Breast epithelium (tissue), 4 donors: ENCODE results near the gene EIF4G3. TPM values are rescaled to one million over a fixed set of nuclear protein-coding genes. Genes with fewer than 3 reads are reported as not detected.
"Not testable (repeated sequence)": the region's sequence is repeated elsewhere in the genome, so short reads cannot be mapped to it uniquely, and the experiment has no call there.

Experiments used
- DNase-seq, 2 donors: peaks; one replicate each; pipeline ENCODE4 v3.0.0-alpha.2; 2019; ENCODE audit warnings: low spot score in 2 of 2
- H3K27ac ChIP-seq, 2 donors: fragments of 200-600 bp; sonication (generic) in 1 of 2; one replicate each; pipeline ENCODE4 v1.5.1; 2016 to 2019; ENCODE audit warnings: mild to moderate bottlenecking in 1 of 2
- H3K27me3 ChIP-seq, 2 donors: fragments of 200-600 bp; sonication (generic) in 1 of 2; one replicate each; pipeline versions ENCODE4 v1.5.1 to v1.6.0; 2017 to 2019; ENCODE audit warnings: control low read depth in 1 of 2, mild to moderate bottlenecking in 1 of 2
- H3K36me3 ChIP-seq: fragments of 200-600 bp; one replicate; pipeline ENCODE4 v1.5.1; 2019
- H3K4me1 ChIP-seq, 2 donors: fragments of 200-600 bp; sonication (generic); one replicate each; pipeline ENCODE4 v1.5.1; 2016 to 2019; ENCODE audit warnings: control low read depth in 1 of 2
- H3K4me3 ChIP-seq, 3 donors: fragments of 200-600 bp; sonication (generic); 1 replicate in 2 of 3; 2 replicates in 1 of 3; pipeline ENCODE4 v1.5.1; 2016 to 2019; ENCODE audit warnings: mild to moderate bottlenecking in 3 of 3, moderate library complexity in 2 of 3
- H3K9me3 ChIP-seq, 2 donors: fragments of 200-600 bp; sonication (generic) in 1 of 2; one replicate each; pipeline ENCODE4 v1.5.1; 2016 to 2019; ENCODE audit warnings: control low read depth in 1 of 2
- CTCF ChIP-seq, 3 donors: fragments of 450-650 bp; IDR thresholded peaks; one replicate each; pipeline ENCODE4 v1.5.1; 2016 to 2017; ENCODE audit warnings: antibody characterized with exemption in 3 of 3, mild to moderate bottlenecking in 3 of 3, moderate library complexity in 3 of 3
- POLR2A ChIP-seq: fragments of 450-650 bp; IDR thresholded peaks from one replicate; pipeline ENCODE4 v1.6.1; 2016; ENCODE audit warnings: antibody characterized with exemption, mild to moderate bottlenecking, moderate library complexity
- POLR2AphosphoS5 ChIP-seq, 3 donors: sonication (generic); formaldehyde crosslinking; IDR thresholded peaks; one replicate each; pipeline ENCODE4 v1.6.1; 2017; ENCODE audit warnings: antibody characterized with exemption in 3 of 3
- intact Hi-C: fragments of 100-400 bp; cut with DNase I; formaldehyde crosslinking; loops from one replicate; pipeline ENCODE4 v1.15.1; 2023; ENCODE audit warnings: low total_unique reads
- total RNA-seq, 3 donors: library from RNA; depleted of rRNA; stranded (reverse); fragments of >200 nt; gene quantifications; one replicate each; pipeline ENCODE4 v1.1.0, GENCODE V29; 2016

Gene EIF4G3
- total RNA-seq, 3 donors from 2014 or later = 37.8 to 52.4 (median 50.8) TPM

GRCh38 chr1:21099034-21099868, 77.4 kb downstream of the EIF4G3 start:
- TF ChIP-seq CTCF (IDR thresholded peaks at IDR 0.05) = no peak
- TF ChIP-seq POLR2AphosphoS5 (IDR thresholded peaks at IDR 0.05) = no peak
- no peak for TF ChIP-seq POLR2A
- H3K4me3 ChIP-seq = no peak overlapping the region
- H3K36me3 ChIP-seq = no peaks in the 10 kb centered on the region
- no peak overlapping the region for H3K27ac ChIP-seq
- no peaks in the 10 kb centered on the region for H3K9me3 ChIP-seq
- no peaks in the 10 kb centered on the region for H3K4me1 ChIP-seq
- no peak for DNase-seq
- H3K27me3 ChIP-seq = no peaks in the 10 kb centered on the region
- intact Hi-C loops = no loop called here

DNA sequence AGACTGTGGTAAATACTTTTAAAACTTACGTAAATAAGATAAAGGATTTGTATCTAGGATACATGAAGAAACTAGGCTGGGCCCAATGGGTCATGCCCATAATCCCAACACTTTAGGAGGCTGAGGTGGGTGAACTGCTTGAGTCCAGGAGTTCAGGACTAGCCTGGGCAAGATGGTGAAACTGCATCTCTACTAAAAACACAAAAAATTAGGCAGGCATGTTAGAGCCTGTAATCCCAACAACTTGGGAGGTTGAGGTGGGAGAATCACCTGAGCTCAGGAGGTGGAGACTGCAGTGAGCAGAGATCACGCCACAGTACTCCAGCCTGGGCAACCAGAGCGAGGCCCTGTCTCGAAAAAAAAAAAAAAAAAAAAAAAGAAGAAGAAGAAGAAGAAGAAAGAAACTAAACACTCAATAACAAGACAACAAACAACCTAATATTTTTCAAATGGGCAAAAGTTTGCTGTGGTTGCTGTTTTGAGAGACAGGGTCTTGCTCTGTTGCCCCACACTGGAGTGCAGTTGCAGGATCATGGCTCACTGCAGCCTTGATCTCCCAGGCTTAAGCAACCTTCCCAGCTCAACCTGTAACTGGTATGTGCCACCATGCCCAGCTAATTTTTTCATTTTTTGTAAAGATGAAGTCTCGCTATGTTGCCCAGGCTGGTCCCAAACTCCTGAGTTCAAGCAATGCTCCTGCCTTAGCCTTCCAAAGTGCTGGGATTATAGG, 78.3 kb downstream of the EIF4G3 start:
- intact Hi-C loops = no loop called here
- DNase-seq = no peak
- TF ChIP-seq POLR2AphosphoS5 (IDR thresholded peaks at IDR 0.05) = no peak
- TF ChIP-seq CTCF (IDR thresholded peaks at IDR 0.05) = no peak
- TF ChIP-seq POLR2A = no peak

GRCh38 chr1:21097729-21098128, 79.0 kb downstream of the EIF4G3 start:
- no peaks in the 10 kb centered on the region for H3K36me3 ChIP-seq
- H3K27me3 ChIP-seq = no peaks in the 10 kb centered on the region
- H3K4me1 ChIP-seq = no peaks in the 10 kb centered on the region
- DNase-seq = no peak
- H3K4me3 ChIP-seq = no peak overlapping the region
- no peaks in the 10 kb centered on the region for H3K9me3 ChIP-seq
- TF ChIP-seq POLR2AphosphoS5 (IDR thresholded peaks at IDR 0.05) (no peak), POLR2A (no peak), CTCF (IDR thresholded peaks at IDR 0.05) (no peak)
- H3K27ac ChIP-seq = no peak overlapping the region
- intact Hi-C loops = no loop called here

More for the DNA sequence above, 78.3 kb downstream of the EIF4G3 start:
- no peaks in the 10 kb centered on the region for H3K36me3 ChIP-seq
- H3K27ac ChIP-seq = no peak overlapping the region
- no peaks in the 10 kb centered on the region for H3K27me3 ChIP-seq
- H3K9me3 ChIP-seq = no peaks in the 10 kb centered on the region
- no peaks in the 10 kb centered on the region for H3K4me1 ChIP-seq
- H3K4me3 ChIP-seq = no peak overlapping the region

- H3K4me1 ChIP-seq = no peaks in the 10 kb centered on the region
- H3K27ac ChIP-seq = no peak overlapping the region
- intact Hi-C loops = no loop called here
- H3K27me3 ChIP-seq = no peaks in the 10 kb centered on the region
- H3K36me3 ChIP-seq = no peaks in the 10 kb centered on the region
- no peaks in the 10 kb centered on the region for H3K9me3 ChIP-seq
- no peak overlapping the region for H3K4me3 ChIP-seq
- no peak for DNase-seq
- TF ChIP-seq POLR2AphosphoS5 (IDR thresholded peaks at IDR 0.05) = no peak
- TF ChIP-seq CTCF (IDR thresholded peaks at IDR 0.05) = no peak
- no peak for TF ChIP-seq POLR2A
Observed at GRCh38 chr1:21095976-21096375, 80.7 kb downstream of the EIF4G3 start.

- H3K4me3 ChIP-seq, H3K27ac ChIP-seq, H3K4me1 ChIP-seq, H3K27me3 ChIP-seq, DNase-seq, H3K36me3 ChIP-seq, H3K9me3 ChIP-seq, intact Hi-C loops: not testable (repeated sequence)
Observed at GRCh38 chr1:21094282-21094681, 82.4 kb downstream of the EIF4G3 start.

DNA sequence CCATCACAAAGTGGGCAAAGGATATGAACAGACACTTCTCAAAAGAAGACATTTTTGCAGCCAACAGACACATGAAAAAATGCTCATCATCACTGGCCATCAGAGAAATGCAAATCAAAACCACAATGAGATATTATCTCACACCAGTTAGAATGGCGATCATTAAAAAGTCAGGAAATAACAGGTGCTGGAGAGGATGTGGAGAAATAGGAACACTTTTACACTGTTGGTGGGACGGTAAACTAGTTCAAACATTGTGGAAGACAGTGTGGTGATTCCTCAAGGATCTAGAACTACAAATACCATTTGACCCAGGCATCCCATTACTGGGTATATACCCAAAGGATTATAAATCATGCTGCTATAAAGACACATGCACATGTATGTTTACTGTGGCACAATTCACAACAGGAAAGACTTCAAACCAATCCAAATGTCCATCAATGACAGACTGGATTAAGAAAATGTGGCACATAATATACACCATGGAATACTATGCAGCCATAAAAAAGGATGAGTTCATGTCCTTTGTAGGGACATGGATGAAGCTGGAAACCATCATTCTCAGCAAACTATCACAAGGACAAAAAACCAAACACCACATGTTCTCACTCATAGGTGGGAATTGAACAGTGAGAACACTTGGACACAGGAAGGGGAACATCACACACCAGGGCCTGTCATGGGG, 83.3 kb downstream of the EIF4G3 start:
- H3K36me3 ChIP-seq, H3K4me1 ChIP-seq, DNase-seq, H3K27me3 ChIP-seq, intact Hi-C loops, H3K27ac ChIP-seq, H3K9me3 ChIP-seq, H3K4me3 ChIP-seq: not testable (repeated sequence)

DNA sequence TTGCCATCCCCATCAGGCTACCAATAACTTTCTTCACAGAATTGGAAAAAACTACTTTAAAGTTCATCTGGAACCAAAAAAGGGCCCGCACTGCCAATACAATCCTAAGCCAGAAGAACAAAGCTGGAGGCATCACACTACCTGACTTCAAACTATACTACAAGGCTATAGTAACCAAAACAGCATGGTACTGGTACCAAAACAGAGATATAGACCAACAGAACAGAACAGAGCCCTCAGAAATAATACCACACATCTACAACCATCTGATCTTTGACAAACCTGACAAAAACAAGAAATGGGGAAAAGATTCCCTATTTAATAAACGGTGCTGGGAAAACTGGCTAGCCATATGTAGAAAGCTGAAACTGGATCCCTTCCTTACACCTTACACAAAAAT, 84.2 kb downstream of the EIF4G3 start:
- H3K27me3 ChIP-seq, intact Hi-C loops, H3K9me3 ChIP-seq, H3K36me3 ChIP-seq, H3K4me3 ChIP-seq, H3K4me1 ChIP-seq, DNase-seq, H3K27ac ChIP-seq: not testable (repeated sequence)

DNA sequence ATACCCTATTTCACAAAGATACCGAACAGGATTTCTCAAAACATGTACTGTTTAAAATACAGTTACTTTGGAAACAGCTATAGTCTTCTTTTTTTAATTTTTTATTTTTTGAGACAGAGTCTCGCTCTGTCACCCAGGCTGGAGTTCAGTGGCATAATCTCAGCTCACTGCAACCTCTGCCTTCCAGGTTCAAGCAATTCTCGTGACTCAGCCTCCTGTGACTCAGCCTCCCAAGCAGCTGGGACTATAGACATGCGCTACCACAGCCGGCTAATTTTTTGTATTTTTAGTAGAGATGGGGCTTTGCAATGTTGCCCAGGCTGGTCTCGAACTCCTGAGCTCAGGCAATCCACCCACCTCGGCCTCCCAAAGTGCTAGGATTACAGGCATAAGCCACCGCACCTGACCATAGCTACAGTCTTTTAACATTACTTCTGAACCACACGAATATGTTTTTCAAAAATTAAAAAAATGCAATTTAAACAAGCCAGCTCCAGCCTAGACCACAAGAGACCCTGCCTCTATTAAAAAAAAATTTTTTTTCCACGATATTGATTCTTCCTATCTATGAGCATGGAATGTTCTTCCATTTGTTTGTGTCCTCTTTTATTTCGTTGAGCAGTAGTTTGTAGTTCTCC, 85.5 kb downstream of the EIF4G3 start:
- DNase-seq, H3K4me3 ChIP-seq, H3K27me3 ChIP-seq, H3K9me3 ChIP-seq, intact Hi-C loops, H3K36me3 ChIP-seq, H3K4me1 ChIP-seq, H3K27ac ChIP-seq: not testable (repeated sequence)
